ENCODE results near the gene AGBL4.

- TF ChIP-seq CTCF (IDR thresholded peaks at IDR 0.05 in 2 of 3, conservative IDR thresholded peaks at IDR 0.05 in 1 of 3; ENCODE audit: borderline replicate concordance in 1 of 3, insufficient read depth in 1 of 3, low read depth in 2 of 3, low read length in 2 of 3) (peak in 2 of 3 experiments; percentile 45 to 63; a peak in 4 of 6 replicates), POLR2A (IDR thresholded peaks at IDR 0.05; ENCODE audit: borderline replicate concordance, extremely low read depth, insufficient read depth, insufficient read length) (no peak), EGR1 (IDR thresholded peaks at IDR 0.05; ENCODE audit: low read depth) (no peak), ZBTB33 (IDR thresholded peaks at IDR 0.05; ENCODE audit: extremely low read depth, insufficient replicate concordance, low read length) (no peak)
These were observed 1153.2 kb downstream of the AGBL4 start for GRCh38 chr1:48870596-48870995.

Measured in HCT116 (cell line).